HepG2 (cell line): ENCODE measurements around the gene SLC28A1. TPM values are rescaled to one million over a fixed set of nuclear protein-coding genes. Genes with fewer than 3 reads are reported as not detected.

Experiments
- ATAC-seq: fragments of 200-7000 bp; cut with Tn5 transposase; 3 replicates; pipeline ENCODE4 v1.9.1; 2020; ENCODE audit warnings: mild to moderate bottlenecking, moderate library complexity
- BruUV-seq: library from RNA; stranded (reverse); fragments of 400-500 nt; replicated peaks from 2 replicates; lab custom pipeline; 2021; lab: Mats Ljungman, UMichigan
- CTCF ChIA-PET: fragments of 300-600 bp; formaldehyde crosslinking; extraction: SDS; loops from one replicate; lab custom pipeline; 2021; ENCODE audit warnings: low total read pairs, inconsistent platforms, low intra/inter-chr PET ratio; lab: Yijun Ruan, JAX
- POLR2A ChIA-PET: fragments of 350-600 bp; sonication (Branson Sonifier 250); formaldehyde crosslinking; loops from one replicate; lab custom pipeline; 2020; ENCODE audit warnings: antibody characterized with exemption, inconsistent platforms; lab: Yijun Ruan, JAX
- DNase-seq: peaks from one replicate; pipeline ENCODE4 v3.0.0-alpha.2; 2015; ENCODE audit warnings: low spot score
- FAIRE-seq: peaks from 3 replicates; lab custom pipeline; 2011; peaks lifted over from hg19 to GRCh38; lab: Jason Lieb, UNC
- H2AFZ ChIP-seq: one replicate; pipeline ENCODE4 v1.6.1; 2011; ENCODE audit warnings: low read length, inconsistent platforms
- H3K27ac ChIP-seq: fragments of 300-600 bp; 3 replicates; pipeline ENCODE4 v1.8.0; 2011; ENCODE audit warnings: mixed run types, mild to moderate bottlenecking, mixed read lengths, low read length, inconsistent platforms; ENCODE audit not compliant: insufficient read depth; ENCODE audit errors: extremely low read length
- H3K27me3 ChIP-seq, 2 experiments: fragments of 200-600 bp in 1 of 2; 2 replicates in 1 of 2; 3 replicates in 1 of 2; pipeline versions ENCODE4 v1.6.0 to v1.8.0; 2011; ENCODE audit warnings: low read length in 2 of 2, mild to moderate bottlenecking in 2 of 2, moderate library complexity in 2 of 2, inconsistent platforms in 1 of 2; ENCODE audit not compliant: insufficient read depth in 2 of 2, control insufficient read depth in 1 of 2
- H3K36me3 ChIP-seq, 2 experiments: fragments of 200-600 bp in 1 of 2; replicated peaks in 1 of 2; 2 replicates in 1 of 2; 3 replicates in 1 of 2; pipeline versions ENCODE4 v1.5.1 to v1.8.0; 2011; ENCODE audit warnings: low read length in 2 of 2, inconsistent platforms in 1 of 2; ENCODE audit not compliant: insufficient read depth in 2 of 2, control insufficient read depth in 1 of 2
- H3K4me1 ChIP-seq: 2 replicates; pipeline ENCODE4 v1.5.1; 2012; ENCODE audit warnings: low read length, inconsistent platforms; ENCODE audit not compliant: insufficient read depth
- H3K4me2 ChIP-seq: 2 replicates; pipeline ENCODE4 v1.6.0; 2011; ENCODE audit warnings: low read depth, low read length, inconsistent platforms
- H3K4me3 ChIP-seq, 3 experiments: fragments of 200-600 bp in 1 of 3; sonication (generic), shearing (Covaris generic) in 1 of 3; replicated peaks in 1 of 3; 2 replicates each; pipeline ENCODE4 v1.5.1; 2011 to 2016; ENCODE audit warnings: low read length in 3 of 3, inconsistent platforms in 2 of 3, low read depth in 2 of 3, mild to moderate bottlenecking in 2 of 3, control low read depth in 1 of 3, mixed read lengths in 1 of 3; ENCODE audit not compliant: insufficient read depth in 1 of 3
- H3K79me2 ChIP-seq: one replicate; pipeline ENCODE4 v1.6.1; 2011; ENCODE audit warnings: low read length, inconsistent platforms; ENCODE audit not compliant: insufficient read depth
- H3K9ac ChIP-seq: 2 replicates; pipeline ENCODE4 v1.6.0; 2011; ENCODE audit warnings: mild to moderate bottlenecking, low read depth, low read length, inconsistent platforms; ENCODE audit not compliant: insufficient read depth
- H3K9me3 ChIP-seq: 2 replicates; pipeline ENCODE4 v1.5.1; 2012; ENCODE audit warnings: mild to moderate bottlenecking, low read length
- H4K20me1 ChIP-seq: 2 replicates; pipeline ENCODE4 v1.6.0; 2011; ENCODE audit warnings: inconsistent platforms, mild to moderate bottlenecking, low read length, moderate library complexity; ENCODE audit not compliant: insufficient read depth
- FOXK2 ChIP-seq: fragments of 450-650 bp; IDR thresholded peaks from 2 replicates; pipeline ENCODE4 v1.6.1; 2016
- KMT2A ChIP-seq: sonication (generic); formaldehyde crosslinking; IDR thresholded peaks from 2 replicates; pipeline ENCODE4 v1.4.0; 2020; ENCODE audit warnings: missing genetic modification reagents
- MED1 ChIP-seq: sonication (generic); formaldehyde crosslinking; IDR thresholded peaks from 2 replicates; pipeline ENCODE4 v1.4.0; 2020; ENCODE audit warnings: missing genetic modification reagents
- SOX6 ChIP-seq, 2 experiments: fragments of 450-650 bp in 1 of 2; sonication (generic) in 1 of 2; formaldehyde crosslinking in 1 of 2; IDR thresholded peaks; 2 replicates each; pipeline versions ENCODE4 v1.4.0 to v1.6.1; 2017 to 2020; ENCODE audit warnings: antibody characterized with exemption in 1 of 2, mild to moderate bottlenecking in 1 of 2, missing genetic modification reagents in 1 of 2
- ZNF841 ChIP-seq: sonication (generic); formaldehyde crosslinking; IDR thresholded peaks from 2 replicates; pipeline ENCODE4 v1.8.1; 2023; ENCODE audit warnings: missing genetic modification reagents, borderline replicate concordance
- WGBS: methylation state at CpG from one replicate; pipeline ENCODE4 v1.1.6; 2017; ENCODE audit warnings: low lambda C conversion rate; 5-methylcytosine and 5-hydroxymethylcytosine counted together
- in situ Hi-C: cut with HindIII; loops from 2 replicates; pipeline ENCODE4 v1.10.0; 2017; ENCODE audit warnings: low pct_unique_long_range_greater_than_20kb; ENCODE audit not compliant: extremely low pct_ligation_motif_present
- intact Hi-C: fragments of 100-400 bp; cut with micrococcal nuclease; formaldehyde crosslinking; loops from one replicate; pipeline ENCODE4 v1.10.0; 2022; ENCODE audit not compliant: unreplicated experiment
- polyA plus RNA-seq, 8 experiments: library from polyadenylated mRNA; depleted of rRNA in 3 of 8; stranded (reverse) in 7 of 8; unstranded in 1 of 8; fragments of >200 nt; fragmentation: Illumina TruSeq in 4 of 8; extraction: Trizol in 4 of 8; gene quantifications; 2 replicates each; pipeline versions ENCODE4 v1.2.1 to v1.2.3, GENCODE V29; 2011 to 2016; ENCODE audit warnings: low read depth in 4 of 8, missing spikeins in 1 of 8, mixed read lengths in 1 of 8; ENCODE audit not compliant: insufficient read depth in 1 of 8
- total RNA-seq, 5 experiments: library from RNA; depleted of rRNA; stranded (reverse); fragments of >200 nt; fragmentation: Illumina TruSeq; extraction: Trizol; gene quantifications; 2 replicates each; pipeline ENCODE4 v1.2.3, GENCODE V29; 2016; ENCODE audit warnings: low read depth in 1 of 5
- TF ChIP-seq, protein P1 (sequence below): sonication (generic); formaldehyde crosslinking; IDR thresholded peaks from 2 replicates; pipeline ENCODE4 v1.8.0; 2022; ENCODE audit warnings: mild to moderate bottlenecking, missing genetic modification reagents
- TF ChIP-seq, protein P2 (sequence below): IDR thresholded peaks from 2 replicates; pipeline ENCODE4 v1.6.1; 2016; ENCODE audit warnings: mild to moderate bottlenecking, missing biosample characterization, missing genetic modification reagents

The SLC28A1 gene
- total and polyA plus RNA-seq, 2 of the 13 experiments (the other 11 are each of a cell fraction or from before 2014, with no cell fraction given) = 0.31 to 5.8 TPM

DNA sequence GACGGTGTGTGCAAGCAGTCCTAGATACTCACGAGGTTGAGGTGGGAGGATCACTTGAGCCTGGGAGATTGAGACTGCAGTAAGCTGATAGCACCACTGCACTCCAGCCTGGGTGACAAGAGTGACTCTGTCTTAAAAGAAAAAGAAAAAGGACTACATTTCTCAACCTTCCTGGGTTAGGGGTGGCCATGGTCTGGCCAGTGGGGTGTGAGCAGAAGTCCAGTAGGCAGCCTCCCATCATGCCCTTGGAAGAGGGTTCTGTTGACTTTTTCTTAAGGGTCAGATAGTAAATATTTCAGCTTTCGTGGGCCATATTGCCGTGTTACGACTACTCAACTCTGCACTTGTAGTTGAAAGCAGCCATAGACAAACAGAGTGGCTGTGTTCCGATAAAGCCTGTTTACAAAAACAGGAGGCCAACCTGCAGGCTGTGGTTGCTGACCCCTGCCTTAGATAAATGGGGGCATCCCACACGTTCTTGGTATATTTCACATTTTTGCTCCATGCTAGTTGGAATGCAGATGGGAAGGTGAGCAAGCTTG is 66.2 kb downstream of the SLC28A1 start:
- intact Hi-C loops (no loop called here), in situ Hi-C loops (loop anchor here (5.0 to 25.0 kb wide), 2 partner anchors 92 to 187 kb away; no protein-coding TSS in a partner anchor)
- no peaks in the 10 kb centered on the region for H4K20me1 ChIP-seq
- peaks cover 0 to 5% of the 10 kb centered on the region in 2 experiments; a peak in 1 of 5 replicates for H3K27me3 ChIP-seq
- no peaks in the 10 kb centered on the region for H3K9me3 ChIP-seq
- POLR2A ChIA-PET = no interaction called here
- BruUV-seq = no TSS peak
- 30% methylated on average over 7 of the region's 7 CpGs for WGBS
- H3K4me2 ChIP-seq = peak overlapping the region; percentile 52
- H3K27ac ChIP-seq = no peak overlapping the region
- DNase-seq (no peak), FAIRE-seq (no peak), ATAC-seq (no peak)
- no peak overlapping the region for H3K9ac ChIP-seq
- TF ChIP-seq, protein P1, sequence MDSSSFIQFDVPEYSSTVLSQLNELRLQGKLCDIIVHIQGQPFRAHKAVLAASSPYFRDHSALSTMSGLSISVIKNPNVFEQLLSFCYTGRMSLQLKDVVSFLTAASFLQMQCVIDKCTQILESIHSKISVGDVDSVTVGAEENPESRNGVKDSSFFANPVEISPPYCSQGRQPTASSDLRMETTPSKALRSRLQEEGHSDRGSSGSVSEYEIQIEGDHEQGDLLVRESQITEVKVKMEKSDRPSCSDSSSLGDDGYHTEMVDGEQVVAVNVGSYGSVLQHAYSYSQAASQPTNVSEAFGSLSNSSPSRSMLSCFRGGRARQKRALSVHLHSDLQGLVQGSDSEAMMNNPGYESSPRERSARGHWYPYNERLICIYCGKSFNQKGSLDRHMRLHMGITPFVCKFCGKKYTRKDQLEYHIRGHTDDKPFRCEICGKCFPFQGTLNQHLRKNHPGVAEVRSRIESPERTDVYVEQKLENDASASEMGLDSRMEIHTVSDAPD = no peak
- TF ChIP-seq MED1 (CRISPR knock-in tag) (0 out of 2 replicates have a peak, but pooled peaks have one; percentile 19), SOX6 (IDR thresholded peaks at IDR 0.05) (no peak), SOX6 (CRISPR knock-in tag; IDR thresholded peaks at IDR 0.05) (0 out of 2 replicates have a peak, but pooled peaks have one; percentile 11), ZNF841 (CRISPR knock-in tag) (no peak), FOXK2 (no peak), KMT2A (CRISPR knock-in tag) (no peak)
- TF ChIP-seq, protein P2, sequence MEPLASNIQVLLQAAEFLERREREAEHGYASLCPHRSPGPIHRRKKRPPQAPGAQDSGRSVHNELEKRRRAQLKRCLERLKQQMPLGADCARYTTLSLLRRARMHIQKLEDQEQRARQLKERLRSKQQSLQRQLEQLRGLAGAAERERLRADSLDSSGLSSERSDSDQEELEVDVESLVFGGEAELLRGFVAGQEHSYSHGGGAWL = no peak
- 0 out of 6 replicates have a peak overlapping the region, but pooled peaks of 1 of the 3 experiments have one; percentile 20 for H3K4me3 ChIP-seq
- CTCF ChIA-PET = no interaction called here
- no peaks in the 10 kb centered on the region for H3K79me2 ChIP-seq
- H2AFZ ChIP-seq = no peak overlapping the region
- H3K4me1 ChIP-seq = peaks cover 53% of the 10 kb centered on the region
- no peaks in the 10 kb centered on the region for H3K36me3 ChIP-seq
